Kidney epithelial cell (primary cell): ENCODE results near the gene TEK. TPM values are rescaled to one million over a fixed set of nuclear protein-coding genes. Genes with fewer than 3 reads are reported as not detected.
"Not testable (repeated sequence)": the region's sequence is repeated elsewhere in the genome, so short reads cannot be mapped to it uniquely, and the experiment has no call there.

Experiments used
- DNase-seq: peaks from one replicate; pipeline ENCODE4 v3.0.0-alpha.2; 2010; ENCODE audit warnings: low read depth
- H3K27me3 ChIP-seq: 2 replicates; pipeline ENCODE4 v1.6.0; 2011; ENCODE audit warnings: low read length; ENCODE audit not compliant: control insufficient read depth, insufficient read depth
- H3K36me3 ChIP-seq: 2 replicates; pipeline ENCODE4 v1.5.1; 2011; ENCODE audit warnings: low read length; ENCODE audit not compliant: control insufficient read depth, insufficient read depth
- H3K4me3 ChIP-seq: 2 replicates; pipeline ENCODE4 v1.5.1; 2011; ENCODE audit warnings: low read depth, mild to moderate bottlenecking, control low read depth, low read length
- CTCF ChIP-seq: IDR thresholded peaks from 2 replicates; pipeline ENCODE4 v1.5.1; 2011; ENCODE audit warnings: mild to moderate bottlenecking, moderate library complexity, low read length, control low read depth, inconsistent platforms; ENCODE audit not compliant: insufficient read depth, poor library complexity, severe bottlenecking
- total RNA-seq: library from RNA; depleted of rRNA; stranded (reverse); fragments of >200 nt; gene quantifications from 2 replicates; pipeline ENCODE4 v1.2.3, GENCODE V29; 2015

Gene TEK
- total RNA-seq, 1 donor from 2014 or later: 0.33 TPM

- no peak for TF ChIP-seq CTCF
- no peak overlapping the region for H3K4me3 ChIP-seq
- no peaks in the 10 kb centered on the region for H3K27me3 ChIP-seq
- no peaks in the 10 kb centered on the region for H3K36me3 ChIP-seq
- DNase-seq: no peak
Observed at GRCh38 chr9:27210588-27210987, 101.6 kb downstream of the TEK start.

- no peak for DNase-seq
- TF ChIP-seq CTCF: no peak
- H3K36me3 ChIP-seq: no peaks in the 10 kb centered on the region
- no peak overlapping the region for H3K4me3 ChIP-seq
- no peaks in the 10 kb centered on the region for H3K27me3 ChIP-seq
Observed at GRCh38 chr9:27212191-27212590, 103.2 kb downstream of the TEK start.

- Histone ChIP-seq H3K27me3 (no peaks in the 10 kb centered on the region), H3K4me3 (no peak overlapping the region), H3K36me3 (no peaks in the 10 kb centered on the region)
- no peak for TF ChIP-seq CTCF
- DNase-seq: no peak
Observed at GRCh38 chr9:27212621-27213020, 103.6 kb downstream of the TEK start.

GRCh38 chr9:27227192-27227591, 118.2 kb downstream of the TEK start:
- no peak for TF ChIP-seq CTCF
- DNase-seq: no peak
- H3K4me3 ChIP-seq: no peak overlapping the region
- H3K36me3 ChIP-seq: no peaks in the 10 kb centered on the region
- H3K27me3 ChIP-seq: no peaks in the 10 kb centered on the region

- H3K36me3 ChIP-seq, DNase-seq, H3K27me3 ChIP-seq, H3K4me3 ChIP-seq: not testable (repeated sequence)
Observed at GRCh38 chr9:27239648-27240047, 130.6 kb downstream of the TEK start.

GRCh38 chr9:27247756-27248155, 138.7 kb downstream of the TEK start:
- Histone ChIP-seq H3K36me3 (no peaks in the 10 kb centered on the region), H3K4me3 (no peak overlapping the region), H3K27me3 (no peaks in the 10 kb centered on the region)
- no peak for DNase-seq
- peak; percentile 64 for TF ChIP-seq CTCF

- DNase-seq: no peak
- TF ChIP-seq CTCF: no peak
- H3K36me3 ChIP-seq: no peaks in the 10 kb centered on the region
Observed at GRCh38 chr9:27248702-27249101, 139.7 kb downstream of the TEK start.

More at GRCh38 chr9:27248702-27249101, 139.7 kb downstream of the TEK start:
- H3K27me3 ChIP-seq: no peaks in the 10 kb centered on the region
- H3K4me3 ChIP-seq: no peak overlapping the region
